Muscle of back (tissue), 11 donors: Measurements from ENCODE around the gene FCER1A. TPM values are rescaled to one million over a fixed set of nuclear protein-coding genes. Genes with fewer than 3 reads are reported as not detected.
"Not testable (repeated sequence)": the region's sequence is repeated elsewhere in the genome, so short reads cannot be mapped to it uniquely, and the experiment has no call there.

Experiments used
- DNase-seq, 3 donors: peaks; one replicate each; pipeline versions ENCODE4 v3.0.0 to v3.0.0-alpha.2; 2013
- polyA plus RNA-seq, 10 donors: library from polyadenylated mRNA; unstranded; fragments of 120-200 nt; gene quantifications; one replicate each; pipeline ENCODE4 v1.2.1, GENCODE V29; 2013; ENCODE audit not compliant: insufficient read length in 10 of 10

FCER1A gene
- polyA plus RNA-seq, 10 donors = 0.26 to 1.5 (median 0.46) TPM

GRCh38 chr1:159349374-159349773 is 47.2 kb downstream of the FCER1A start:
- DNase-seq = not testable (repeated sequence)

DNA sequence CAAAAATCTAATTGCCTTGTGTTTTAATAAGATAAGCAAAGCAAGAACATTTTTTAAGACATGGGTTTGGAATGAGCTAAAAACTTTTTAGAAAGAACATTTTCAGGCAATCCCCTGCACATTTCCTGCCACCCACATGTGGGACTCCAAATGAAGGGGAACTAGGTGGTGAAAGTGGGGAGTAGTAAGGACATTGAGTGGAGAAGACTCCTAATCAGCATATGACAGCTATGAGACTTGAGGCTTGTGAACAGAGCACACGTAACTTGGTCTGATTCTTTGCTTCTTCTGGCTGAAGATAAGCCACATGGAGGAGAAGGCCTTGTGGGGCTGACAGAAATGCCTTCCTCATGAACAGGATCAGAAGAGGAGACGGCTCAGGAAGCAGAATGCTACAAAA is 50.3 kb downstream of the FCER1A start:
- no peak for DNase-seq

Other genes with a start within 250 kb of the FCER1A start
- gene AIM2, start 225.6 kb upstream of the FCER1A start, polyA plus RNA-seq = under 1 TPM in 8 of 10 donors, not detected in 2; 0.15 to 0.82 (median 0.38) TPM
- 1 to 10 TPM in 3 of 10 donors, under 1 TPM in 7; 0.17 to 1.5 (median 0.62) TPM for gene CADM3, start 130.7 kb upstream of the FCER1A start, polyA plus RNA-seq
- gene ACKR1, start 97.5 kb upstream of the FCER1A start, polyA plus RNA-seq = 1 to 10 TPM; 1.3 to 3.9 (median 2.1) TPM
- gene OR10J4, start 129.9 kb downstream of the FCER1A start, polyA plus RNA-seq = not detected
- under 1 TPM in 1 of 10 donors, not detected in 9; 0.03 TPM for gene OR10J1, start 137.4 kb downstream of the FCER1A start, polyA plus RNA-seq
- not detected for gene OR10J5, start 233.7 kb downstream of the FCER1A start, polyA plus RNA-seq